HL-60/S4 (cell line): Measurements from ENCODE around the gene FAM117B.
"Not testable (repeated sequence)": the region's sequence is repeated elsewhere in the genome, so short reads cannot be mapped to it uniquely, and the experiment has no call there.

ENCODE experiments used
- in situ Hi-C: fragments of 300-500 bp; cut with MboI; formaldehyde crosslinking; loops from 2 replicates; pipeline ENCODE4 v1.14.3; 2022; ENCODE audit warnings: low sequenced_read_pairs

FAM117B gene

GRCh38 chr2:202807431-202808138 lies 172.8 kb downstream of the FAM117B start:
- in situ Hi-C loops, result not testable (repeated sequence)

DNA sequence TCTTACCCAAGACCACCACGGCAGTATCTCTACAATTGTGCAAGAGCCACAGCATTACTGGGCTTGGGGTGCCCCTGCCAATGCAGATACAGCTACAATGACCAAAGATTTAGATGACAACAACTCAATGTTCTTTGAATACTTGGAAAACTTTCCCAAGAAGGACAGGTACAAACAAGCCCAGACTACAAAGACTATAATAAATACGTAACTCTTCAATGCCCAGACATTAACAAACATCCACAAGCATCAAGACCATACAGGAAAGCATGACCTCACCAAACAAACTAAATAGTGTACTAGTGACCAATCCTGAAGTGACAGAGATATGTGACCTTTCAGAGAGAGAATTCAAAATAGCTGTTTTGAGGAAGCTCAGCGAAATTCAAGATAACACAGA lies 174.0 kb downstream of the FAM117B start:
- in situ Hi-C loops, result no loop called here

DNA sequence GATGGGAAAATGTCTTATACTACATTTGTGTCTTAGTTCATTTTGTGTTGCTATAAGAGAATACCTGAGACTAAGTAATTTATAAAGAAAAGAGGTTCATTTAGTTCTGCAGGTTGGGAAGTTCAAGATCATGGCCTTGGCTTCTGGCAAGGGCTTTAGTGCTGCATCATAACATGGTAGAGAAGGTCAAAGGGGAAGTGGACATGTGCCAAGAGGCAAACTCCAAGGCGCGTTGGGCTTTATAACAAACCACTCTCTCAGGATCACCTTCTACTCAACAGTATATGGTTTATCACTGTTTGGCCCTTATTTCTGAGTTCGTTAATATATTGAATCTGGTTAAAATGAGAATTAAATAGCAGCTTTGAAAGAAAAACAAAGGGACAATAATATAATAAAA lies 178.6 kb downstream of the FAM117B start:
- in situ Hi-C loops, result no loop called here

DNA sequence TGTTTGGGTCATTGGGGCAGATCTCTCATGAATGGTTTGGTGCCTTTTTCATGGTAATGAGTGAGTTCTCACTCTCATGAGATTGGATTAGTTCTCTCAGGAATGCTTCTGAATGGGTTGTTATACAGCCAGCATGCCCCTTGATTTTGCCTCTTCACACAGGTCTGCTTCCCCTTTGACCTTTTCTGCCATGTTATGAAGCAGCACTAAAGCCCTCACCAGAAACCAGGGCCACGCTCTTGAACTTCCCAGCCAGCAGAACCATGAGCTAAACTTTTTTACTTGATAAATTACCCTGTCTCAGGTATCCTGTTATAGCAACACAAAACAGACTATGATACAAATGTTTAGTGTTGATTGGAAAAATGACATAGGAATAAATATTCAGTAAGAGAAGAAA lies 179.5 kb downstream of the FAM117B start:
- in situ Hi-C loops, result no loop called here

- in situ Hi-C loops, result no loop called here
Observed at GRCh38 chr2:202815548-202816360, 181.0 kb downstream of the FAM117B start.

- in situ Hi-C loops, result no loop called here
Observed at GRCh38 chr2:202817771-202818170, 183.0 kb downstream of the FAM117B start.

DNA sequence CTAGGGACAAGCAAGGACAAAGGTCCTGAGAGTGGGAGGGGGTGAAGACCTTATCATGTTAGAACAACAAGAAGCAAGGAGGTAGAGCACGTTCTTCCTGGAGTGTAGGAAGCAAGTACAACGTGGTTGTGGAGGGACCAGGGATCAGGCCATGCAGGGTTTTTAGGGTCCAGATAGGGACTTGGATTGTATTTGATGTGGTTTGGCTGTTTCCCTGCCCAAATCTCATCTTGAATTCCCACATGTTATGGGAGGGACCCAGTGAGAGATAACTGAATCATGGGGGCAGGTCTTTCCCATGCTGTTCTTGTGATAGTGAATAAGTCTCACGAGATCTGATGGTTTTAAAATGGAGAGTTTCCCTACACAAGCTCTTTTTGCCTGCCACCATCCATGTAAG lies 183.6 kb downstream of the FAM117B start:
- in situ Hi-C loops, result no loop called here
